H1 (cell line): ENCODE data around the gene TWIST2. TPM values are rescaled to one million over a fixed set of nuclear protein-coding genes. Genes with fewer than 3 reads are reported as not detected.

Experiments used
- ASH2L ChIP-seq: fragments of 200-600, 300-600 bp; sonication (generic); IDR thresholded peaks from one replicate; pipeline ENCODE4 v1.7.1; 2017; ENCODE audit warnings: low read length
- BRCA1 ChIP-seq: IDR thresholded peaks from 2 replicates; pipeline ENCODE4 v1.6.1; 2012; ENCODE audit warnings: low read depth, low read length, improper control_type of control experiment
- CTBP2 ChIP-seq: IDR thresholded peaks from 2 replicates; pipeline ENCODE4 v1.7.0; 2011; ENCODE audit warnings: borderline replicate concordance, mild to moderate bottlenecking, moderate library complexity, mixed read lengths, low read length; ENCODE audit not compliant: insufficient read depth, insufficient read length
- RAD21 ChIP-seq, 2 experiments: IDR thresholded peaks in 1 of 2; conservative IDR thresholded peaks in 1 of 2; 2 replicates each; pipeline ENCODE4 v1.6.1; 2011; ENCODE audit warnings: low read depth in 2 of 2, low read length in 2 of 2, improper control_type of control experiment in 1 of 2, inconsistent platforms in 1 of 2, mild to moderate bottlenecking in 1 of 2, moderate library complexity in 1 of 2
- TAF1 ChIP-seq: IDR thresholded peaks from 2 replicates; pipeline ENCODE4 v1.6.1; 2011; ENCODE audit warnings: mild to moderate bottlenecking, low read depth, low read length
- polyA plus RNA-seq, 7 experiments: library from polyadenylated mRNA; depleted of rRNA in 3 of 7; stranded (reverse) in 5 of 7; unstranded in 2 of 7; fragments of >200 nt in 5 of 7; fragments of 200-250 nt in 2 of 7; gene quantifications; 1 replicate in 5 of 7; 2 replicates in 1 of 7; 4 replicates in 1 of 7; pipeline versions ENCODE4 v1.2.1 to v1.2.3, GENCODE V29; 2011 to 2013; ENCODE audit warnings: missing spikeins in 2 of 7, mixed read lengths in 2 of 7
- total RNA-seq: library from RNA; stranded (reverse); fragmentation: NEBNext Ultra II Directional; extraction: Animal tissue kit (Norgen Biotek cat#: 25700); gene quantifications from 2 replicates; pipeline ENCODE4 v1.2.1, GENCODE V29; 2021
- TF ChIP-seq, protein P1 (sequence below): fragments of 300-600 bp; sonication (generic); IDR thresholded peaks from 2 replicates; pipeline ENCODE4 v1.7.1; 2012; ENCODE audit warnings: low read length, moderate library complexity, mild to moderate bottlenecking, inconsistent platforms; ENCODE audit not compliant: insufficient replicate concordance
- TF ChIP-seq, protein P2 (sequence below): IDR thresholded peaks from 2 replicates; pipeline ENCODE4 v1.6.1; 2012; ENCODE audit warnings: low read length, inconsistent platforms

The TWIST2 gene
- total and polyA plus RNA-seq, 2 of the 8 experiments (the other 6 are each of a cell fraction or from before 2014, with no cell fraction given) = 2.6 to 4.3 TPM

DNA sequence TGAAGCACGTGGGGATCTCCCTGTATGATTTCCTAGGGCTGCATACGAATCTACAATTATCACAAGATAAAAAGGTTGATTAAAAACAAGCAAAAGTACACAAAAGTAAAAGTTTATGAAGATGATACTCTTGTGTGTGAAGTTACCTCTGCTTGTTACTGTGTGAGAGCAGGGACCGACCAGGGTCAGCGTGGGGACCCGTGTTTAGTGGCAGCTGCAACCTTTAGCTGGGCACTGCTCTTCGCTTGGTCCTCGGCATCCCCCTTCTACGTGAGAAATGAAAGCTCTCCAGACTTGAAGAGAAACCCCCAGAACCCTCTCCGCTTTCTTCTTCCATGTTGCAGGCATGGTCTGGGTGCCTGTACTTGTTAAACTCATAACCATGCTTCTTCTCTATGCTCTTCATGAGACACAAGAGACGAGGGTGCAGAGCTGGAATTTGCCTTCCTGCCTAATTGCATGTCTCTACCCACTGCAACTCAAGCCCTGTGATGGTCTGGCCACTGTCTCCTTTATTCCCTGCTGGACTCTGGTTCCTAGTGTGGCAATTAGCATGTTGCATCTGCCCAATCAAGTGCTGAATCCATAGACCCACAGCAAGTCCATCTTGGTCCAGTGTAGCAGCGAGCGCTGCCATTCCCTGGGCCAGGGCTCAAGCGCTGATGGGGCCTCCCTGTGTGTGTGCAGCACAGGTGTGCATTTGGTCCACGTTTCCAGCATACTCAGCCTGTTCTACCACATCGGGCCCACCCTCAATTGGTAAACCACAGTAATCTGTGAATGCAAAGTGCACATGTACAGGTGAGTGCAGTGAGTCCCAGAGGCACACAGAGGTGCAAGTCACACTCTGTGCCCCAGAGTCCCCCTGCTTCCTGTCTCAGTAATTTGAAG, 88.5 kb downstream of the TWIST2 start (continued):
- TF ChIP-seq, protein P1, sequence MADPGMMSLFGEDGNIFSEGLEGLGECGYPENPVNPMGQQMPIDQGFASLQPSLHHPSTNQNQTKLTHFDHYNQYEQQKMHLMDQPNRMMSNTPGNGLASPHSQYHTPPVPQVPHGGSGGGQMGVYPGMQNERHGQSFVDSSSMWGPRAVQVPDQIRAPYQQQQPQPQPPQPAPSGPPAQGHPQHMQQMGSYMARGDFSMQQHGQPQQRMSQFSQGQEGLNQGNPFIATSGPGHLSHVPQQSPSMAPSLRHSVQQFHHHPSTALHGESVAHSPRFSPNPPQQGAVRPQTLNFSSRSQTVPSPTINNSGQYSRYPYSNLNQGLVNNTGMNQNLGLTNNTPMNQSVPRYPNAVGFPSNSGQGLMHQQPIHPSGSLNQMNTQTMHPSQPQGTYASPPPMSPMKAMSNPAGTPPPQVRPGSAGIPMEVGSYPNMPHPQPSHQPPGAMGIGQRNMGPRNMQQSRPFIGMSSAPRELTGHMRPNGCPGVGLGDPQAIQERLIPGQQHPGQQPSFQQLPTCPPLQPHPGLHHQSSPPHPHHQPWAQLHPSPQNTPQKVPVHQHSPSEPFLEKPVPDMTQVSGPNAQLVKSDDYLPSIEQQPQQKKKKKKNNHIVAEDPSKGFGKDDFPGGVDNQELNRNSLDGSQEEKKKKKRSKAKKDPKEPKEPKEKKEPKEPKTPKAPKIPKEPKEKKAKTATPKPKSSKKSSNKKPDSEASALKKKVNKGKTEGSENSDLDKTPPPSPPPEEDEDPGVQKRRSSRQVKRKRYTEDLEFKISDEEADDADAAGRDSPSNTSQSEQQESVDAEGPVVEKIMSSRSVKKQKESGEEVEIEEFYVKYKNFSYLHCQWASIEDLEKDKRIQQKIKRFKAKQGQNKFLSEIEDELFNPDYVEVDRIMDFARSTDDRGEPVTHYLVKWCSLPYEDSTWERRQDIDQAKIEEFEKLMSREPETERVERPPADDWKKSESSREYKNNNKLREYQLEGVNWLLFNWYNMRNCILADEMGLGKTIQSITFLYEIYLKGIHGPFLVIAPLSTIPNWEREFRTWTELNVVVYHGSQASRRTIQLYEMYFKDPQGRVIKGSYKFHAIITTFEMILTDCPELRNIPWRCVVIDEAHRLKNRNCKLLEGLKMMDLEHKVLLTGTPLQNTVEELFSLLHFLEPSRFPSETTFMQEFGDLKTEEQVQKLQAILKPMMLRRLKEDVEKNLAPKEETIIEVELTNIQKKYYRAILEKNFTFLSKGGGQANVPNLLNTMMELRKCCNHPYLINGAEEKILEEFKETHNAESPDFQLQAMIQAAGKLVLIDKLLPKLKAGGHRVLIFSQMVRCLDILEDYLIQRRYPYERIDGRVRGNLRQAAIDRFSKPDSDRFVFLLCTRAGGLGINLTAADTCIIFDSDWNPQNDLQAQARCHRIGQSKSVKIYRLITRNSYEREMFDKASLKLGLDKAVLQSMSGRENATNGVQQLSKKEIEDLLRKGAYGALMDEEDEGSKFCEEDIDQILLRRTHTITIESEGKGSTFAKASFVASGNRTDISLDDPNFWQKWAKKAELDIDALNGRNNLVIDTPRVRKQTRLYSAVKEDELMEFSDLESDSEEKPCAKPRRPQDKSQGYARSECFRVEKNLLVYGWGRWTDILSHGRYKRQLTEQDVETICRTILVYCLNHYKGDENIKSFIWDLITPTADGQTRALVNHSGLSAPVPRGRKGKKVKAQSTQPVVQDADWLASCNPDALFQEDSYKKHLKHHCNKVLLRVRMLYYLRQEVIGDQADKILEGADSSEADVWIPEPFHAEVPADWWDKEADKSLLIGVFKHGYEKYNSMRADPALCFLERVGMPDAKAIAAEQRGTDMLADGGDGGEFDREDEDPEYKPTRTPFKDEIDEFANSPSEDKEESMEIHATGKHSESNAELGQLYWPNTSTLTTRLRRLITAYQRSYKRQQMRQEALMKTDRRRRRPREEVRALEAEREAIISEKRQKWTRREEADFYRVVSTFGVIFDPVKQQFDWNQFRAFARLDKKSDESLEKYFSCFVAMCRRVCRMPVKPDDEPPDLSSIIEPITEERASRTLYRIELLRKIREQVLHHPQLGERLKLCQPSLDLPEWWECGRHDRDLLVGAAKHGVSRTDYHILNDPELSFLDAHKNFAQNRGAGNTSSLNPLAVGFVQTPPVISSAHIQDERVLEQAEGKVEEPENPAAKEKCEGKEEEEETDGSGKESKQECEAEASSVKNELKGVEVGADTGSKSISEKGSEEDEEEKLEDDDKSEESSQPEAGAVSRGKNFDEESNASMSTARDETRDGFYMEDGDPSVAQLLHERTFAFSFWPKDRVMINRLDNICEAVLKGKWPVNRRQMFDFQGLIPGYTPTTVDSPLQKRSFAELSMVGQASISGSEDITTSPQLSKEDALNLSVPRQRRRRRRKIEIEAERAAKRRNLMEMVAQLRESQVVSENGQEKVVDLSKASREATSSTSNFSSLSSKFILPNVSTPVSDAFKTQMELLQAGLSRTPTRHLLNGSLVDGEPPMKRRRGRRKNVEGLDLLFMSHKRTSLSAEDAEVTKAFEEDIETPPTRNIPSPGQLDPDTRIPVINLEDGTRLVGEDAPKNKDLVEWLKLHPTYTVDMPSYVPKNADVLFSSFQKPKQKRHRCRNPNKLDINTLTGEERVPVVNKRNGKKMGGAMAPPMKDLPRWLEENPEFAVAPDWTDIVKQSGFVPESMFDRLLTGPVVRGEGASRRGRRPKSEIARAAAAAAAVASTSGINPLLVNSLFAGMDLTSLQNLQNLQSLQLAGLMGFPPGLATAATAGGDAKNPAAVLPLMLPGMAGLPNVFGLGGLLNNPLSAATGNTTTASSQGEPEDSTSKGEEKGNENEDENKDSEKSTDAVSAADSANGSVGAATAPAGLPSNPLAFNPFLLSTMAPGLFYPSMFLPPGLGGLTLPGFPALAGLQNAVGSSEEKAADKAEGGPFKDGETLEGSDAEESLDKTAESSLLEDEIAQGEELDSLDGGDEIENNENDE = no peak
- TF ChIP-seq BRCA1 (no peak), RAD21 (IDR thresholded peaks at IDR 0.05 in 1 of 2, conservative IDR thresholded peaks at IDR 0.05 in 1 of 2; ENCODE audit: low read depth in 2 of 2, low read length in 2 of 2) (no peak), ASH2L (no peak), CTBP2 (no peak), TAF1 (no peak)
- TF ChIP-seq, protein P2, sequence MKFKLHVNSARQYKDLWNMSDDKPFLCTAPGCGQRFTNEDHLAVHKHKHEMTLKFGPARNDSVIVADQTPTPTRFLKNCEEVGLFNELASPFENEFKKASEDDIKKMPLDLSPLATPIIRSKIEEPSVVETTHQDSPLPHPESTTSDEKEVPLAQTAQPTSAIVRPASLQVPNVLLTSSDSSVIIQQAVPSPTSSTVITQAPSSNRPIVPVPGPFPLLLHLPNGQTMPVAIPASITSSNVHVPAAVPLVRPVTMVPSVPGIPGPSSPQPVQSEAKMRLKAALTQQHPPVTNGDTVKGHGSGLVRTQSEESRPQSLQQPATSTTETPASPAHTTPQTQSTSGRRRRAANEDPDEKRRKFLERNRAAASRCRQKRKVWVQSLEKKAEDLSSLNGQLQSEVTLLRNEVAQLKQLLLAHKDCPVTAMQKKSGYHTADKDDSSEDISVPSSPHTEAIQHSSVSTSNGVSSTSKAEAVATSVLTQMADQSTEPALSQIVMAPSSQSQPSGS = no peak
